HepG2 (cell line): ENCODE data around the gene LIM2. TPM values are rescaled to one million over a fixed set of nuclear protein-coding genes. Genes with fewer than 3 reads are reported as not detected.

Experiments used
- AGO2 ChIP-seq: fragments of 200-400 bp; formaldehyde crosslinking; optimal IDR thresholded peaks from 2 replicates; pipeline ENCODE3; 2017; ENCODE audit warnings: mild to moderate bottlenecking, low read depth, low read length, moderate library complexity
- AKAP8 ChIP-seq: sonication (generic); formaldehyde crosslinking; IDR thresholded peaks from 2 replicates; pipeline ENCODE4 v1.5.1; 2020; ENCODE audit warnings: mild to moderate bottlenecking, missing genetic modification reagents
- ARNT ChIP-seq: fragments of 450-650 bp; IDR thresholded peaks from 2 replicates; pipeline ENCODE4 v1.6.1; 2017
- BRD4 ChIP-seq: sonication (generic); formaldehyde crosslinking; IDR thresholded peaks from 2 replicates; pipeline ENCODE4 v1.4.0; 2020; ENCODE audit warnings: missing genetic modification reagents
- CBX5 ChIP-seq: sonication (generic); formaldehyde crosslinking; IDR thresholded peaks from 2 replicates; pipeline ENCODE4 v1.4.0; 2020; ENCODE audit warnings: missing genetic modification reagents, borderline replicate concordance
- ETV6 ChIP-seq: sonication (generic); formaldehyde crosslinking; conservative IDR thresholded peaks from 2 replicates; pipeline ENCODE4 v1.4.0; 2020; ENCODE audit warnings: missing genetic modification reagents
- GLI4 ChIP-seq: sonication (generic); formaldehyde crosslinking; IDR thresholded peaks from 2 replicates; pipeline ENCODE4 v1.5.1; 2020; ENCODE audit warnings: missing genetic modification reagents, mild to moderate bottlenecking, moderate library complexity, borderline replicate concordance
- IKZF4 ChIP-seq: sonication (generic); formaldehyde crosslinking; IDR thresholded peaks from 2 replicates; pipeline ENCODE4 v1.5.1; 2020; ENCODE audit warnings: borderline replicate concordance, mild to moderate bottlenecking, low read depth, missing genetic modification reagents; ENCODE audit errors: not compliant biosample characterization
- KDM2A ChIP-seq: sonication (generic); formaldehyde crosslinking; IDR thresholded peaks from 2 replicates; pipeline ENCODE4 v1.4.0; 2020; ENCODE audit warnings: low read depth, missing genetic modification reagents, borderline replicate concordance
- NR3C1 ChIP-seq: sonication (generic); formaldehyde crosslinking; IDR thresholded peaks from 2 replicates; pipeline ENCODE4 v1.4.0; 2020; ENCODE audit warnings: missing genetic modification reagents
- PATZ1 ChIP-seq: sonication (generic); formaldehyde crosslinking; IDR thresholded peaks from 2 replicates; pipeline ENCODE4 v1.4.0; 2020; ENCODE audit warnings: missing genetic modification reagents
- POLR2AphosphoS5 ChIP-seq: IDR thresholded peaks from 2 replicates; pipeline ENCODE4 v1.6.1; 2012; ENCODE audit warnings: low read depth, low read length
- RBAK ChIP-seq: sonication (generic); formaldehyde crosslinking; IDR thresholded peaks from 2 replicates; pipeline ENCODE4 v1.5.1; 2020; ENCODE audit warnings: mild to moderate bottlenecking, missing genetic modification reagents
- SAP130 ChIP-seq: IDR thresholded peaks from 2 replicates; pipeline ENCODE4 v1.6.1; 2016; ENCODE audit warnings: low read depth
- TAF1 ChIP-seq: sonication (generic); formaldehyde crosslinking; IDR thresholded peaks from 2 replicates; pipeline ENCODE4 v1.4.0; 2020; ENCODE audit warnings: missing genetic modification reagents
- ZBTB40 ChIP-seq, 2 experiments: fragments of 450-650 bp in 1 of 2; sonication (generic) in 1 of 2; formaldehyde crosslinking in 1 of 2; IDR thresholded peaks; 2 replicates each; pipeline versions ENCODE4 v1.6.1 to v1.8.0; 2016 to 2022; ENCODE audit warnings: antibody characterized with exemption in 1 of 2, mild to moderate bottlenecking in 1 of 2, missing genetic modification reagents in 1 of 2
- ZFP36L1 ChIP-seq: sonication (generic); formaldehyde crosslinking; IDR thresholded peaks from 2 replicates; pipeline ENCODE4 v1.8.0; 2022; ENCODE audit warnings: mild to moderate bottlenecking, missing genetic modification reagents, moderate library complexity
- ZNF253 ChIP-seq: sonication (generic); formaldehyde crosslinking; IDR thresholded peaks from 2 replicates; pipeline ENCODE4 v1.8.0; 2022; ENCODE audit warnings: mild to moderate bottlenecking, missing genetic modification reagents, borderline replicate concordance
- ZNF549 ChIP-seq: sonication (generic); formaldehyde crosslinking; IDR thresholded peaks from 2 replicates; pipeline ENCODE4 v1.5.0; 2020; ENCODE audit warnings: missing genetic modification reagents
- ZNF589 ChIP-seq: sonication (generic); formaldehyde crosslinking; conservative IDR thresholded peaks from 2 replicates; pipeline ENCODE4 v1.8.0; 2022; ENCODE audit warnings: mild to moderate bottlenecking, moderate library complexity, missing genetic modification reagents
- polyA plus RNA-seq, 8 experiments: library from polyadenylated mRNA; depleted of rRNA in 3 of 8; stranded (reverse) in 7 of 8; unstranded in 1 of 8; fragments of >200 nt; fragmentation: Illumina TruSeq in 4 of 8; extraction: Trizol in 4 of 8; gene quantifications; 2 replicates each; pipeline versions ENCODE4 v1.2.1 to v1.2.3, GENCODE V29; 2011 to 2016; ENCODE audit warnings: low read depth in 4 of 8, missing spikeins in 1 of 8, mixed read lengths in 1 of 8; ENCODE audit not compliant: insufficient read depth in 1 of 8
- total RNA-seq, 5 experiments: library from RNA; depleted of rRNA; stranded (reverse); fragments of >200 nt; fragmentation: Illumina TruSeq; extraction: Trizol; gene quantifications; 2 replicates each; pipeline ENCODE4 v1.2.3, GENCODE V29; 2016; ENCODE audit warnings: low read depth in 1 of 5

Gene LIM2
- total and polyA plus RNA-seq, 2 of the 13 experiments (the other 11 are each of a cell fraction or from before 2014, with no cell fraction given) = 1.3 TPM; not detected in 1

- TF ChIP-seq ZBTB40 (IDR thresholded peaks at IDR 0.05) (no peak), ZBTB40 (CRISPR knock-in tag; IDR thresholded peaks at IDR 0.05) (peak; percentile 10; the same call in 1 of the 2 replicates), AGO2 (peak; percentile 90), KDM2A (peak; percentile 42), AKAP8 (CRISPR knock-in tag) (no peak), RBAK (CRISPR knock-in tag) (no peak), CBX5 (CRISPR knock-in tag) (no peak; the same call in 1 of the 2 replicates), PATZ1 (CRISPR knock-in tag) (peak; percentile 98), POLR2AphosphoS5 (peak; percentile 84), ETV6 (no peak), BRD4 (peak; percentile 71), SAP130 (CRISPR knock-in tag) (peak; percentile 73; the same call in 1 of the 2 replicates), GLI4 (no peak), TAF1 (CRISPR knock-in tag) (peak; percentile 62), NR3C1 (CRISPR knock-in tag) (no peak), ZNF549 (CRISPR knock-in tag) (no peak), ZNF589 (peak; percentile 64; the same call in 1 of the 2 replicates), ZFP36L1 (CRISPR knock-in tag) (no peak; the same call in 1 of the 2 replicates), IKZF4 (CRISPR knock-in tag) (peak; percentile 85), ZNF253 (CRISPR knock-in tag) (no peak), ARNT (no peak)
Observed at GRCh38 chr19:51354103-51354741, 33.6 kb downstream of the LIM2 start (continued).
